IMR-90 (cell line): ENCODE results near the gene MED13. TPM values are rescaled to one million over a fixed set of nuclear protein-coding genes. Genes with fewer than 3 reads are reported as not detected.

Experiments used
- ATAC-seq: fragments of 200-7000 bp; cut with Tn5 transposase; 2 replicates; pipeline ENCODE4 v1.9.1; 2020; ENCODE audit warnings: low read depth, mild to moderate bottlenecking, moderate library complexity
- BruUV-seq: library from RNA; stranded (reverse); fragments of 400-500 nt; replicated peaks from 2 replicates; lab custom pipeline; 2021; lab: Mats Ljungman, UMichigan
- CTCF ChIA-PET: fragments of 300-600 bp; formaldehyde crosslinking; extraction: SDS; loops from one replicate; lab custom pipeline; 2021; ENCODE audit warnings: antibody characterized with exemption; lab: Yijun Ruan, JAX
- POLR2A ChIA-PET: fragments of 300-600 bp; sonication (Branson Sonifier 250); formaldehyde crosslinking; loops from one replicate; lab custom pipeline; 2022; ENCODE audit warnings: antibody characterized with exemption; ENCODE audit not compliant: unreplicated experiment; lab: Charles Lee
- DNase-seq: peaks from one replicate; pipeline ENCODE4 v3.0.0; 2013
- H2AFZ ChIP-seq: replicated peaks from 2 replicates; pipeline ENCODE3; 2013; ENCODE audit warnings: low read length, mild to moderate bottlenecking; ENCODE audit not compliant: poor library complexity
- H2AK5ac ChIP-seq: 2 replicates; pipeline ENCODE4 v1.6.1; 2013; ENCODE audit warnings: low read depth, low read length, inconsistent platforms
- H2AK9ac ChIP-seq: replicated peaks from 2 replicates; pipeline ENCODE3; 2013; ENCODE audit warnings: mild to moderate bottlenecking, low read depth, low read length, moderate library complexity; ENCODE audit not compliant: poor library complexity
- H2BK120ac ChIP-seq: 2 replicates; pipeline ENCODE4 v1.6.1; 2013; ENCODE audit warnings: low read depth, low read length, inconsistent platforms
- H2BK15ac ChIP-seq: 3 replicates; pipeline ENCODE4 v1.6.1; 2013; ENCODE audit warnings: low read depth, low read length, inconsistent platforms
- H2BK20ac ChIP-seq: 2 replicates; pipeline ENCODE4 v1.6.1; 2013; ENCODE audit warnings: low read depth, mild to moderate bottlenecking, inconsistent platforms, low read length, moderate library complexity
- H2BK5ac ChIP-seq: 2 replicates; pipeline ENCODE4 v1.6.1; 2013; ENCODE audit warnings: mild to moderate bottlenecking, low read depth, low read length, inconsistent platforms; ENCODE audit not compliant: poor library complexity, severe bottlenecking
- H3K14ac ChIP-seq: replicated peaks from 2 replicates; pipeline ENCODE4 v1.6.1; 2013; ENCODE audit warnings: low read depth, low read length, inconsistent platforms
- H3K18ac ChIP-seq: 2 replicates; pipeline ENCODE4 v1.6.1; 2013; ENCODE audit warnings: low read depth, low read length, control low read depth
- H3K23ac ChIP-seq: 2 replicates; pipeline ENCODE4 v1.6.1; 2013; ENCODE audit warnings: low read depth, low read length, inconsistent platforms
- H3K27ac ChIP-seq: 2 replicates; pipeline ENCODE4 v1.5.1; 2013; ENCODE audit warnings: mild to moderate bottlenecking, control low read depth, low read length; ENCODE audit not compliant: insufficient read depth
- H3K27me3 ChIP-seq: 2 replicates; pipeline ENCODE4 v1.6.1; 2013; ENCODE audit warnings: low read length; ENCODE audit not compliant: control insufficient read depth, insufficient read depth
- H3K36me3 ChIP-seq: 2 replicates; pipeline ENCODE4 v1.6.1; 2013; ENCODE audit warnings: low read length, mixed read lengths; ENCODE audit not compliant: control insufficient read depth, insufficient read depth
- H3K4ac ChIP-seq: 2 replicates; pipeline ENCODE4 v1.6.1; 2013; ENCODE audit warnings: low read depth, low read length, inconsistent platforms
- H3K4me1 ChIP-seq: 2 replicates; pipeline ENCODE4 v1.6.1; 2013; ENCODE audit warnings: low read length, mixed read lengths; ENCODE audit not compliant: control insufficient read depth, insufficient read depth
- H3K4me2 ChIP-seq: 2 replicates; pipeline ENCODE4 v1.6.1; 2013; ENCODE audit warnings: low read depth, mild to moderate bottlenecking, control low read depth, low read length, moderate library complexity
- H3K4me3 ChIP-seq: 2 replicates; pipeline ENCODE4 v1.5.1; 2013; ENCODE audit warnings: low read depth, mild to moderate bottlenecking, control low read depth, low read length, moderate library complexity; ENCODE audit not compliant: insufficient read depth
- H3K56ac ChIP-seq: 2 replicates; pipeline ENCODE4 v1.6.1; 2013; ENCODE audit warnings: low read length, inconsistent platforms; ENCODE audit not compliant: insufficient read depth; ENCODE audit errors: extremely low read depth
- H3K79me1 ChIP-seq, 2 experiments: 2 replicates each; pipeline ENCODE4 v1.6.1; 2013; ENCODE audit warnings: low read length in 2 of 2, inconsistent platforms in 1 of 2, low read depth in 1 of 2
- H3K9ac ChIP-seq: 2 replicates; pipeline ENCODE4 v1.6.1; 2013; ENCODE audit warnings: low read depth, low read length, control low read depth
- H3K9me1 ChIP-seq: 2 replicates; pipeline ENCODE4 v1.6.1; 2013; ENCODE audit warnings: low read length, inconsistent platforms; ENCODE audit not compliant: insufficient read depth
- H3K9me3 ChIP-seq: 2 replicates; pipeline ENCODE4 v1.6.1; 2013; ENCODE audit warnings: low read length; ENCODE audit not compliant: control insufficient read depth, insufficient read depth
- H4K20me1 ChIP-seq: 2 replicates; pipeline ENCODE4 v1.6.1; 2013; ENCODE audit warnings: low read length, inconsistent platforms; ENCODE audit not compliant: insufficient read depth
- H4K5ac ChIP-seq: 2 replicates; pipeline ENCODE4 v1.6.1; 2013; ENCODE audit warnings: mild to moderate bottlenecking, low read depth, low read length, control low read depth
- H4K8ac ChIP-seq, 2 experiments: 2 replicates each; pipeline ENCODE4 v1.6.1; 2013; ENCODE audit warnings: low read depth in 2 of 2, low read length in 2 of 2, control low read depth in 1 of 2, inconsistent platforms in 1 of 2
- H4K91ac ChIP-seq: 2 replicates; pipeline ENCODE4 v1.6.1; 2013; ENCODE audit warnings: low read depth, low read length, inconsistent platforms; ENCODE audit not compliant: insufficient read depth
- BHLHE40 ChIP-seq: fragments of 150-350 bp; IDR thresholded peaks from 2 replicates; pipeline ENCODE4 v1.6.1; 2016; ENCODE audit warnings: mild to moderate bottlenecking, low read depth, low read length
- CHD1 ChIP-seq: IDR thresholded peaks from 2 replicates; pipeline ENCODE4 v1.6.1; 2012; ENCODE audit warnings: low read depth, low read length, improper control_type of control experiment
- FOS ChIP-seq: fragments of 150-350 bp; IDR thresholded peaks from 2 replicates; pipeline ENCODE4 v1.6.1; 2016; ENCODE audit warnings: low read depth, low read length
- MAFK ChIP-seq: IDR thresholded peaks from 2 replicates; pipeline ENCODE4 v1.6.1; 2012; ENCODE audit warnings: low read depth, low read length, improper control_type of control experiment
- MAZ ChIP-seq: IDR thresholded peaks from 2 replicates; pipeline ENCODE4 v1.6.1; 2012; ENCODE audit warnings: low read depth, mild to moderate bottlenecking, low read length, improper control_type of control experiment, moderate library complexity, borderline replicate concordance
- MXI1 ChIP-seq: IDR thresholded peaks from 2 replicates; pipeline ENCODE4 v1.6.1; 2012; ENCODE audit warnings: low read depth, mild to moderate bottlenecking, low read length, moderate library complexity, borderline replicate concordance
- NFE2L2 ChIP-seq: fragments of 150-350 bp; IDR thresholded peaks from 2 replicates; pipeline ENCODE4 v1.6.1; 2016; ENCODE audit warnings: low read depth, mild to moderate bottlenecking, low read length
- POLR2A ChIP-seq: IDR thresholded peaks from 2 replicates; pipeline ENCODE4 v1.6.1; 2012; ENCODE audit warnings: mild to moderate bottlenecking, low read depth, low read length
- RAD21 ChIP-seq: IDR thresholded peaks from 2 replicates; pipeline ENCODE4 v1.6.1; 2012; ENCODE audit warnings: low read length, improper control_type of control experiment
- RCOR1 ChIP-seq: IDR thresholded peaks from 2 replicates; pipeline ENCODE4 v1.6.1; 2012; ENCODE audit warnings: mild to moderate bottlenecking, low read length, improper control_type of control experiment; ENCODE audit not compliant: insufficient replicate concordance
- RFX5 ChIP-seq: IDR thresholded peaks from 2 replicates; pipeline ENCODE4 v1.8.0; 2012; ENCODE audit warnings: low read depth, mild to moderate bottlenecking, low read length, moderate library complexity
- SMC3 ChIP-seq: fragments of 150-350 bp; IDR thresholded peaks from 2 replicates; pipeline ENCODE4 v1.6.1; 2016; ENCODE audit warnings: low read depth, mild to moderate bottlenecking, antibody characterized with exemption, low read length, moderate library complexity
- dilution Hi-C: fragments of 300-500 bp; cut with HindIII; formaldehyde crosslinking; loops from one replicate; pipeline ENCODE4 v1.14.3; 2018; ENCODE audit warnings: low sequenced_read_pairs; ENCODE audit not compliant: unreplicated experiment
- in situ Hi-C: fragments of 300-500 bp; cut with MboI; formaldehyde crosslinking; loops from 3 replicates; pipeline ENCODE4 v1.14.3; 2019; ENCODE audit warnings: low sequenced_read_pairs, inconsistent platforms, mixed read lengths
- intact Hi-C: fragments of 100-400 bp; cut with micrococcal nuclease; formaldehyde crosslinking; loops from 2 replicates; pipeline ENCODE4 v1.10.0; 2022
- polyA plus RNA-seq, 3 experiments: library from polyadenylated mRNA; depleted of rRNA; stranded (reverse); fragments of >200 nt; gene quantifications; 2 replicates each; pipeline ENCODE4 v1.2.3, GENCODE V29; 2012; ENCODE audit warnings: low replicate concordance in 1 of 3
- total RNA-seq: library from RNA; depleted of rRNA; stranded (reverse); fragments of >200 nt; gene quantifications from 2 replicates; pipeline ENCODE4 v1.2.3, GENCODE V29; 2012
- TF ChIP-seq, protein P1 (sequence below): fragments of 150-350 bp; IDR thresholded peaks from 2 replicates; pipeline ENCODE4 v1.6.1; 2017; ENCODE audit warnings: mild to moderate bottlenecking, antibody characterized with exemption, low read length, low read depth
- TF ChIP-seq, protein P2 (sequence below): fragments of 150-350 bp; IDR thresholded peaks from 2 replicates; pipeline ENCODE4 v1.6.1; 2016; ENCODE audit warnings: low read depth, mild to moderate bottlenecking, low read length, moderate library complexity, borderline replicate concordance
- TF ChIP-seq, protein P3 (sequence below): conservative IDR thresholded peaks from 2 replicates; pipeline ENCODE4 v1.5.1; 2012; ENCODE audit warnings: mild to moderate bottlenecking, low read depth, low read length, improper control_type of control experiment

Gene MED13
- total and polyA plus RNA-seq, 2 of the 4 experiments (the other 2 are of a cell fraction), result 9.7 to 67.2 TPM

DNA sequence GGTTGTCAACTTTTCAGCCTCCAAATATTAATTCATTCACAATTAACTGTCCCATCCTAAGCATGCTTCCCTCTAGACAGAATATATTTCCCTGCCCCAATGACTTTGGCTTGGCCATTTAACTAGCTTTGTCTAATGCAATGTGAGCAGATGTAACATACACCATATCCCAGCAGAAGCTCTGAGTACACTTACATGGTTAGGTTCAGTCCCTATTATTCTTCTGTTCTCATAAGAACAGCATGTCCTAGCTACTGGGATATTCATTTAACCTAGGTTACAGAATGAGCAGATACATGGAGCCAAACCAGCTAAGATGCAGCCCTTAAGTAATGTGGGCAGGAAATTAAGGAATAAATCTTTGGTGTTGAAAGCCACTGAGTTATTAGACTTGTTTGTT, 31.8 kb downstream of the MED13 start:
- ChIA-PET CTCF (interaction anchor here (1.4 kb wide), 1 partner anchor 16 kb away, joined by 3 read pairs; no protein-coding TSS in a partner anchor), POLR2A (no interaction called here)
- Histone ChIP-seq H3K9me3 (no peaks in the 10 kb centered on the region), H4K5ac (no peak overlapping the region), H3K14ac (no peak overlapping the region), H3K4me1 (peaks cover 1% of the 10 kb centered on the region; the same call in 1 of the 2 replicates), H3K4me2 (no peak overlapping the region), H3K79me1 (peaks cover 18 to 56% of the 10 kb centered on the region in 2 experiments), H2BK15ac (no peak overlapping the region), H2BK20ac (no peak overlapping the region), H2AFZ (no peak overlapping the region), H3K9me1 (peaks cover 8% of the 10 kb centered on the region), H3K9ac (no peak overlapping the region), H4K91ac (no peak overlapping the region), H4K20me1 (peaks cover 22% of the 10 kb centered on the region), H3K27me3 (no peaks in the 10 kb centered on the region), H3K18ac (no peak overlapping the region), H3K36me3 (peaks cover 39% of the 10 kb centered on the region), H3K56ac (no peak overlapping the region), H3K4ac (no peak overlapping the region), H2AK9ac (no peak overlapping the region), H2AK5ac (no peak overlapping the region), H2BK5ac (no peak overlapping the region), H4K8ac (no peak overlapping the region), H2BK120ac (no peak overlapping the region), H3K27ac (no peak overlapping the region), H3K4me3 (no peak overlapping the region), H3K23ac (no peak overlapping the region)
- in situ Hi-C loops (no loop called here), dilution Hi-C loops (no loop called here), intact Hi-C loops (no loop called here)
- BruUV-seq, result no TSS peak
- DNase-seq (no peak), ATAC-seq (no peak)
- TF ChIP-seq MAZ (no peak), POLR2A (no peak), MAFK (no peak), CHD1 (no peak), RCOR1 (no peak), MXI1 (no peak), RAD21 (no peak), NFE2L2 (no peak), SMC3 (no peak), FOS (no peak), BHLHE40 (no peak), RFX5 (no peak)
- TF ChIP-seq, protein P1, sequence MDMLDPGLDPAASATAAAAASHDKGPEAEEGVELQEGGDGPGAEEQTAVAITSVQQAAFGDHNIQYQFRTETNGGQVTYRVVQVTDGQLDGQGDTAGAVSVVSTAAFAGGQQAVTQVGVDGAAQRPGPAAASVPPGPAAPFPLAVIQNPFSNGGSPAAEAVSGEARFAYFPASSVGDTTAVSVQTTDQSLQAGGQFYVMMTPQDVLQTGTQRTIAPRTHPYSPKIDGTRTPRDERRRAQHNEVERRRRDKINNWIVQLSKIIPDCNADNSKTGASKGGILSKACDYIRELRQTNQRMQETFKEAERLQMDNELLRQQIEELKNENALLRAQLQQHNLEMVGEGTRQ, result no peak
- TF ChIP-seq, protein P2, sequence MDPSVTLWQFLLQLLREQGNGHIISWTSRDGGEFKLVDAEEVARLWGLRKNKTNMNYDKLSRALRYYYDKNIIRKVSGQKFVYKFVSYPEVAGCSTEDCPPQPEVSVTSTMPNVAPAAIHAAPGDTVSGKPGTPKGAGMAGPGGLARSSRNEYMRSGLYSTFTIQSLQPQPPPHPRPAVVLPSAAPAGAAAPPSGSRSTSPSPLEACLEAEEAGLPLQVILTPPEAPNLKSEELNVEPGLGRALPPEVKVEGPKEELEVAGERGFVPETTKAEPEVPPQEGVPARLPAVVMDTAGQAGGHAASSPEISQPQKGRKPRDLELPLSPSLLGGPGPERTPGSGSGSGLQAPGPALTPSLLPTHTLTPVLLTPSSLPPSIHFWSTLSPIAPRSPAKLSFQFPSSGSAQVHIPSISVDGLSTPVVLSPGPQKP, result no peak
- TF ChIP-seq, protein P3, sequence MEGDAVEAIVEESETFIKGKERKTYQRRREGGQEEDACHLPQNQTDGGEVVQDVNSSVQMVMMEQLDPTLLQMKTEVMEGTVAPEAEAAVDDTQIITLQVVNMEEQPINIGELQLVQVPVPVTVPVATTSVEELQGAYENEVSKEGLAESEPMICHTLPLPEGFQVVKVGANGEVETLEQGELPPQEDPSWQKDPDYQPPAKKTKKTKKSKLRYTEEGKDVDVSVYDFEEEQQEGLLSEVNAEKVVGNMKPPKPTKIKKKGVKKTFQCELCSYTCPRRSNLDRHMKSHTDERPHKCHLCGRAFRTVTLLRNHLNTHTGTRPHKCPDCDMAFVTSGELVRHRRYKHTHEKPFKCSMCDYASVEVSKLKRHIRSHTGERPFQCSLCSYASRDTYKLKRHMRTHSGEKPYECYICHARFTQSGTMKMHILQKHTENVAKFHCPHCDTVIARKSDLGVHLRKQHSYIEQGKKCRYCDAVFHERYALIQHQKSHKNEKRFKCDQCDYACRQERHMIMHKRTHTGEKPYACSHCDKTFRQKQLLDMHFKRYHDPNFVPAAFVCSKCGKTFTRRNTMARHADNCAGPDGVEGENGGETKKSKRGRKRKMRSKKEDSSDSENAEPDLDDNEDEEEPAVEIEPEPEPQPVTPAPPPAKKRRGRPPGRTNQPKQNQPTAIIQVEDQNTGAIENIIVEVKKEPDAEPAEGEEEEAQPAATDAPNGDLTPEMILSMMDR, result no peak
